C4-2B (cell line): ENCODE results near the gene TCF4.

Source experiments
- H3K27ac ChIP-seq: fragments of 450-650 bp; 2 replicates; pipeline ENCODE4 v1.5.1; 2017
- ZFX ChIP-seq: fragments of 450-650 bp; IDR thresholded peaks from 2 replicates; pipeline ENCODE4 v1.6.1; 2017
- TF ChIP-seq, protein P1 (sequence below): fragments of 450-650 bp; conservative IDR thresholded peaks from 2 replicates; pipeline ENCODE4 v1.5.1; 2017; ENCODE audit warnings: mild to moderate bottlenecking

Gene TCF4

DNA sequence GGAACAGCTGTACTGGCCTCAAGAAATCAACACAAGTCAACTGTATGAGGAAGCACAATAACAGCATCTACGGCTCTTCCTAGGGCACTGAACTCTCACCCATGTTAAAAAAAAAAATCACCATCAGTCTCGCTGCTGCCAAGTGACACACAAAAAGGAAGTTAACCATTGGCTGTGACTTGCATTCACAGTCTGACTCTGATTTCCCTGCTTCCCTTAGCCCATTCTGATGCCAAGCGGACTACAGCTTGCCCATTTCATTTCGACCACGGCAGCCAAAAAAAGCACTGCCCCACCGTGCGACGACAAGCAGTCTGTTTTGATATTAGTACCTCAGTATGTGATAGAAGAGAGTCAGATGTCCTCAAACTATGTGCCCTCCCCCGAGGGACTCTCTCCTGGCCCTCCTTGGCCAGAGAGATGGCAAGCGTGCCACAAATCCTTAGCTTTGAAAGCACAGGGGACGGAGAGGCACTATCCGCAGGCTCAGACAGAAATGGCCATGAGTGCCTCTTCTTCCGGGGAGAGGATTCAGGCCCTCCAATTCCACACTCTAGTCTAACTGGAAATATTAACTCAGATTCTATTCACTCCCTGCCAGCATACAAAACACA lies 250.0 kb downstream of the TCF4 start:
- H3K27ac ChIP-seq, result no peak overlapping the region
- no peak for TF ChIP-seq ZFX
- TF ChIP-seq, protein P1, sequence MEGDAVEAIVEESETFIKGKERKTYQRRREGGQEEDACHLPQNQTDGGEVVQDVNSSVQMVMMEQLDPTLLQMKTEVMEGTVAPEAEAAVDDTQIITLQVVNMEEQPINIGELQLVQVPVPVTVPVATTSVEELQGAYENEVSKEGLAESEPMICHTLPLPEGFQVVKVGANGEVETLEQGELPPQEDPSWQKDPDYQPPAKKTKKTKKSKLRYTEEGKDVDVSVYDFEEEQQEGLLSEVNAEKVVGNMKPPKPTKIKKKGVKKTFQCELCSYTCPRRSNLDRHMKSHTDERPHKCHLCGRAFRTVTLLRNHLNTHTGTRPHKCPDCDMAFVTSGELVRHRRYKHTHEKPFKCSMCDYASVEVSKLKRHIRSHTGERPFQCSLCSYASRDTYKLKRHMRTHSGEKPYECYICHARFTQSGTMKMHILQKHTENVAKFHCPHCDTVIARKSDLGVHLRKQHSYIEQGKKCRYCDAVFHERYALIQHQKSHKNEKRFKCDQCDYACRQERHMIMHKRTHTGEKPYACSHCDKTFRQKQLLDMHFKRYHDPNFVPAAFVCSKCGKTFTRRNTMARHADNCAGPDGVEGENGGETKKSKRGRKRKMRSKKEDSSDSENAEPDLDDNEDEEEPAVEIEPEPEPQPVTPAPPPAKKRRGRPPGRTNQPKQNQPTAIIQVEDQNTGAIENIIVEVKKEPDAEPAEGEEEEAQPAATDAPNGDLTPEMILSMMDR, result no peak

DNA sequence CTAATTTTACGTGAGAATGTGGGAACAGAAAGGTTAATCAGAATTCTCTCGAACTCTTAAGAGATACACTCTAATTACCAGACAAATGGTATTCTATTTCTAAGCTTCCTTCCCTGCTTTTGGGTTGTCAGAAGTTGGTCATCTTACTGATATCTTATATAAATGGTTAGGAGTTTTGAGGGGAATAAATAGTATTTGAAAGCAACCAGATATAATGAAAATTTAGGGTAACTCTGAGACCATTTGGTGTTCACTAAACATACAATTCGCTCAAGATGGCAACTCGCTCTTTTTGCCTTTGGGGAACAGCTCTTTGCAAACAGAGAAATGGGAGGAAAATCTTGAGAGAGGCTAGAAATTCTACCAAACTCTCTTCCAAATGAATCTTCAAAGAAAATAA lies 250.9 kb downstream of the TCF4 start:
- no peak overlapping the region for H3K27ac ChIP-seq
- TF ChIP-seq ZFX, result no peak
- TF ChIP-seq, protein P1, result no peak

DNA sequence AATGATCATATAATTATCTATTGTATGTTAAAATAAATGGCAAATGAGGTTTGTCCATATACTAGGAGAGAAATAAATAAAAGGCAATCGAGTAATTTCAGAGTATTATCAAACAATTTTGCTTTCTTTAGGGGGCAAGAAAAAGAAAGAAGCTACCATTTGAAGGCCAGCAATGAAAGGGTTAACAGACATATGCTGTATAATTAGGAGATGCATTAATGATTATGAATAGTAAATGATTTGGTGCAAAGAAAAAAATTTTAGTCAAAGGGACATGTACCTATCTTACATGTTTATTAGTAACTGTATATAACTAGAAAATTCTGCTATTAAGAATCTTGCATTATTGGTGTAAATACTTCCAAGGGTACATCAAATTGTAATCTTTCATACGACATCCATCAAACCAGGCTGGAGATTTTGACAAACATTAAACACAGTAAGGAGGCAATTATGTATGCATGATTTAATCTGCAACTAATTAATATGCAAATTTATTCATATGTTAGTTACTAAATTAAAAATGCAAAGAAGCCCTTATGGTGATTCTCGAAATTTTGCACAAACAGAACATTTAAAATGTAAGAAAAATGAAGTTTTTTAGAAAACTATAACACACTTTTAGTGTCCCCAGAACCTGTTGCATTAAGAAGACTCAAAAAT lies 251.4 kb downstream of the TCF4 start:
- no peak overlapping the region for H3K27ac ChIP-seq
- TF ChIP-seq, protein P1, result no peak
- TF ChIP-seq ZFX, result no peak

DNA sequence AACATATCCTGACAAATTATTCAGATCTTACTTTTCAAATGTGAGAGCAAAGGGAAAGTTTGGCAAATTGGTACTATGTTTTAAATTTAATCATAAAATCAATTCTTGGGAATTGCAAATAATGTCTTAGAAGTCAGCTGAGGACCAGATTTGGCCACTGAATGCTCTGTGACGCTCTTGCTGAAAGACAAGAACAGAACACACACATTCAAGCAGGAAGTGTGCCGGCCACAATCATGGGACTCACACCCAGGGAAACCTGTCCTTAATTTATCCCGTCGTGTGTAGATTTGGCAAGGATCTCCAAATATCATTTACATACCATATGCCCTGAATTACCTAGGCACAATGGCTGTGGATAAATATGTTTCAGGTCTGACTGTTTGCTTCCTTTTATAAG lies 253.1 kb downstream of the TCF4 start:
- no peak overlapping the region for H3K27ac ChIP-seq
- no peak for TF ChIP-seq ZFX
- TF ChIP-seq, protein P1, result no peak

DNA sequence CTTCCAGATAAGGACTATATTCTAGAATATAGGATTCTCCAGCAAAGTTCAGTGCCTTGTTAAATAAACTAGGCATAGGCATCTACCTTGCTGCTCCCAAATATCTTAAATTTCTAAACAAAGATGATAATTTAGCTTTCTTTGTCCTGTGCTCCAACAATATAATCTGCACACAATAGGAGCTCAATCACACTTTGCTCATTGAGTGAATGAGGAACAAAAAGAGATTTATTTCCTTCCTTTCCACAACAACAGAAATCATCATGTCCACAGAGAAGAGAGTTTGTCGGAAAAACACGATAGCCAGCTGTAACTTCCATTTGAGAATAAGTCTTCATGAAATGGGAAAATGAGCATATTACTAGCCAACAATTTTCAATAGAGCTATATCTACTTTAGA lies 256.7 kb downstream of the TCF4 start:
- H3K27ac ChIP-seq, result no peak overlapping the region

DNA sequence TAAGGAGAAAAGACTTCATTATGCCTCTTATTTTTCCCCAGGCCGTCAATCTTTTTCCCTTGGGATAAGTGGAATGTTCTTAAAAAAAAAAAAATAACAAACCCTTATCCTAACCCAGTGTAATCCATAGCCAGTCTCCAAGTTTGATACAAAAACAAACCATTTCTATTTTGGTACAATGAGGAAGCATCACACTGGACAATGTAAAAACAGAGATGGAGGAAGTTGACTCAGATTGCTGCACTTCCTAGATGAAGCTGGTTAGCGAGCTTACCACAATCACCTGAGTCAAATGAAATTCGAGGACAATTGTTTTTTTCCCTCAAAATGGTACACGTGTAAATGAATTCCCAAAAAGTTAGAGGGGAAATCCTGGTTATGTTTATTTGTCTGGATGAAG lies 259.7 kb downstream of the TCF4 start:
- no peak overlapping the region for H3K27ac ChIP-seq
- TF ChIP-seq, protein P1, result no peak
- no peak for TF ChIP-seq ZFX

More for the DNA sequence above, 256.7 kb downstream of the TCF4 start:
- TF ChIP-seq, protein P1, result no peak
- no peak for TF ChIP-seq ZFX

DNA sequence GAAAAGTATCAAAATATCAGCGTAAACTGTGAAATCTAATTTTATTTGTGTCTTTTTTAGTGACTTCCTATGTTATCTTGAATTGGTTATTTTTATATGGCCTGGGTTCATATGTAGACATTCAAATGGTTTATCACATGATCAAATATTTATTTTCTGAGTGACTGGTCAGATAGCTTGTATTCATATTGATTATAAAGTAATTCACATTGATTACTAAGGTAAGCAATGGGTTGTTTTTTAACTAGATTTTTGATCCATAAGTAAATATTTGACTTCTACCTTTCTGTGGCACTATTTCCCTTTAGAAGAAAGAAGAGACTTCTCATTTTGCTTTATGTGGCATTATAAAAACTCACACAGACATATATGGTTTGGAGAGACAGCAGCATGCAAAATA lies 260.5 kb downstream of the TCF4 start:
- no peak for TF ChIP-seq ZFX
- TF ChIP-seq, protein P1, result no peak
- H3K27ac ChIP-seq, result no peak overlapping the region
